Body of pancreas (tissue), 4 donors: ENCODE measurements around the gene DAB2IP.

ENCODE experiments used
- POLR2A ChIP-seq, 3 donors: fragments of 450-650 bp; IDR thresholded peaks; one replicate each; pipeline ENCODE4 v1.6.1; 2016; ENCODE audit warnings: antibody characterized with exemption in 3 of 3, mild to moderate bottlenecking in 2 of 3
- TF ChIP-seq, protein P1 (sequence below), 7 experiments: fragments of 450-650 bp in 4 of 7; fragments of 200-600 bp in 3 of 7; sonication (generic) in 3 of 7; IDR thresholded peaks; one replicate each; pipeline ENCODE4 v1.5.1; 2016 to 2019; ENCODE audit warnings: antibody characterized with exemption in 7 of 7

- TF ChIP-seq, protein P1, sequence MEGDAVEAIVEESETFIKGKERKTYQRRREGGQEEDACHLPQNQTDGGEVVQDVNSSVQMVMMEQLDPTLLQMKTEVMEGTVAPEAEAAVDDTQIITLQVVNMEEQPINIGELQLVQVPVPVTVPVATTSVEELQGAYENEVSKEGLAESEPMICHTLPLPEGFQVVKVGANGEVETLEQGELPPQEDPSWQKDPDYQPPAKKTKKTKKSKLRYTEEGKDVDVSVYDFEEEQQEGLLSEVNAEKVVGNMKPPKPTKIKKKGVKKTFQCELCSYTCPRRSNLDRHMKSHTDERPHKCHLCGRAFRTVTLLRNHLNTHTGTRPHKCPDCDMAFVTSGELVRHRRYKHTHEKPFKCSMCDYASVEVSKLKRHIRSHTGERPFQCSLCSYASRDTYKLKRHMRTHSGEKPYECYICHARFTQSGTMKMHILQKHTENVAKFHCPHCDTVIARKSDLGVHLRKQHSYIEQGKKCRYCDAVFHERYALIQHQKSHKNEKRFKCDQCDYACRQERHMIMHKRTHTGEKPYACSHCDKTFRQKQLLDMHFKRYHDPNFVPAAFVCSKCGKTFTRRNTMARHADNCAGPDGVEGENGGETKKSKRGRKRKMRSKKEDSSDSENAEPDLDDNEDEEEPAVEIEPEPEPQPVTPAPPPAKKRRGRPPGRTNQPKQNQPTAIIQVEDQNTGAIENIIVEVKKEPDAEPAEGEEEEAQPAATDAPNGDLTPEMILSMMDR (IDR thresholded peaks at IDR 0.05) = no peak
- no peak for TF ChIP-seq POLR2A (IDR thresholded peaks at IDR 0.05)
These were observed 32.9 kb upstream of the DAB2IP start for GRCh38 chr9:121618504-121618903.
